ENCODE data around the gene GYS1.
A peak's percentile ranks its signal among the peaks of the same experiment; 100 is the strongest.

Gene GYS1

DNA sequence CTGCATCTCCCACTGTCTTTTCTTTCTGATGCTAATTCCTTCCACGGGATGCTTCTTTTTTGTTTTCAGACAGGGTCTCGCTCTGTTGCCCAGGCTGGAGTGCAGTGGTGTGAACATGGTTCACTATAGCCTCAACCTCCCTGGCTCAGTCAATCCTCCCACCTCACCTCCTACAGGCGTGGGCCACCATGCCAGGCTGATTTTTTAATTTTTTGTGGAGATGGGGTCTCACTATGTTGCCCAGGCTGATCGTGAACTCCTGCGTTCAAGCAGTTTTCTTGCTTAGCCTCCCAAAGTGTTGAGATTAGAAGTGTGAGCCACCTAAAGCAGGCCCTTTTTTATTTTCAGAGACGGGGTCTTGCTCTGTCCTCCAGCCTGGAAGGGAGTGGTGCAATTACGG is 4.8 kb downstream of the GYS1 start:
- no peak for DNase-seq

DNA sequence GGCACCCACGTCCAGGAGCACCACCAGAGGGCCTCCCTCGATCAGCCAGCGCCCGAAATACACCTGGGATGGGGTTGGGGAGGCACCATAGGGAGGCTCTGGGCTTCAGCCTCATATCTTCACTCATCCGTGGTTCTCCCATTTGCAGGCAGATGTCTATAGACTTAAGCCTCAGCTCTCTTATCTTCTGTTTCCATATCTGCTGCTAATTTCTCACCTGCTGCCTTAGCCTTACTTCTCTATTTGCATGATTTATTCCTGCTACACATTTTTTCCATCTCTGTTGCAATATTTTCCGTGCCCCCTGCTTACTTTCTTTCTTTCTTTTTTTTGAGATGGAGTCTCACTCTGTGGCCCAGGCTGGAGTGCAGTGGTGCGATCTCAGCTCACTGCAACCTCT is 5.8 kb downstream of the GYS1 start:
- DNase-seq = no peak

DNA sequence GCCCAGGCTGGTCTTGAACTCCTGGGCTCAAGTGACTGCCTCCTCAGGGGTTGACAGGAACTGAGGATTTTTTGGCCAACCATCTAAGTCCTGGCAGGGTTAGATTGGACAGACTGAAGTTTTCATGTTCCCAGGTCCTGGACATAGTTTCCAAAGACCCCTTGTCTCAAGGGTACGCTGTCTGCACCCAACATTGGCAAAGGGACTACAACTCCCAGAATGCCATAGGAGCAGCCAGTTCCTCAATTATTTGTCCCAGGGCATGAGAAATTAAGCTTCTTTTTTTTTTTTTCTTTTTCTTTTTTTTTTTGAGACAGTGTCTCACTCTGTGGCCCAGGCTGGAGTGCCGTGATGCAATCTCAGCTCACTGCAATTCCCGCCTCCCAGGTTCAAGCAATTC is 6.9 kb downstream of the GYS1 start:
- no peak for DNase-seq

DNA sequence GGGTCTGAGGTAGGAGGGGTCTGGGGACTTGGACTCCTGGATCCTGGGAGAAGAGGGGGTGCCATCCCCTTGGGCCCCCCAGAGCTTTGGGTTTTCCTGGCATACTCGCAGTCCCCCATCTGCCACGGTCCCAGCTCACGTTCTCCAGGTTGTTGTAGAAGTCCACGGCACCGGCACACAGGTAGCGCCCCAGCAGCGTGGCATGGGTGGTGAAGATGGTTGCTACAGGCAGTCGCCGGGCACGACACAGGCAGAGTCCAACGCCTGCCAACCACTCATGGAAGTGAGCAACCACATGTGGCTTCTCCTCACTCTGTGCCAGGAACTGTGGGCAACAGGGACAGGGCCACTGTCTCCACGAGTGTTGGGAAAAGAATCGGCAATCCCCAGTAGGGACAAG is 7.4 kb downstream of the GYS1 start:
- DNase-seq = no peak

DNA sequence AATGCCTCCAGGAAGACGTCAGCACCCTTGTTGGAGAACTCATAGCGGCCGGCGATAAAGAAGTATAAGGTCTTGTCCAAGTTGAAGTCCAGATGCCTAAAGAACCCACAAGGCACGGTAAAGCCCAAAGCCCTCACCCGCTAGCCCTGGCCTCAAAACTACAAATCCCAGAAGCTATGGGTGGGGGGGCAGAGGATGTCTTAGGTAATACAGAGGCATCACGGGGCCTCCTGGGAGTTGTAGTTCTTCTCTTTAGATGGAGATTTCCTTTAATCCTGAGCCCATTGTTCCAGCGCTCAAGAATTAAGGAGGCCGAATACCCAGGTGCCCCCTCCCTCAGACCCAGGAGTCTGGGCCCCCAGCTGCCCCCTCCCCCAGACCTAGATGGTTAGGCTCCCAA is 10.8 kb downstream of the GYS1 start:
- DNase-seq = no peak

DNA sequence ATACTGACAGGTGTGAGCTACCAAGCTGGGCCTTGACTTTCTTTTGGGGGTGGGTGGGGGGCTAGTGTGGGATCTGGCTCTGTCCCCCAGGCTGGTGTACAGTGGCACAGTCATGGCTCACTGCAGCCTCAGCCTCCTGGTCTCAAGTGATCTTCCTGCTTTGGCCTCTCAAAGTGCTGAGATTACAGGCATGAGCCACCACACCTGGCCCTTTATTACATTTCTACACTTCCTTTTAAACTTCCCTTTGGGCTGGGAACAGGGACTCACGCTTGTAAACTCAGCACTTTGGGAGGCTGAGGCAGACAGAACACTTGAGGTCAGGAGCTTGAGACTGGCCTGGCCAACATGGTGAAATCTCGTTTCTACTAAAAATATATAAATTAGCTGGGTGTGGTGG is 16.0 kb downstream of the GYS1 start:
- DNase-seq = no peak

DNA sequence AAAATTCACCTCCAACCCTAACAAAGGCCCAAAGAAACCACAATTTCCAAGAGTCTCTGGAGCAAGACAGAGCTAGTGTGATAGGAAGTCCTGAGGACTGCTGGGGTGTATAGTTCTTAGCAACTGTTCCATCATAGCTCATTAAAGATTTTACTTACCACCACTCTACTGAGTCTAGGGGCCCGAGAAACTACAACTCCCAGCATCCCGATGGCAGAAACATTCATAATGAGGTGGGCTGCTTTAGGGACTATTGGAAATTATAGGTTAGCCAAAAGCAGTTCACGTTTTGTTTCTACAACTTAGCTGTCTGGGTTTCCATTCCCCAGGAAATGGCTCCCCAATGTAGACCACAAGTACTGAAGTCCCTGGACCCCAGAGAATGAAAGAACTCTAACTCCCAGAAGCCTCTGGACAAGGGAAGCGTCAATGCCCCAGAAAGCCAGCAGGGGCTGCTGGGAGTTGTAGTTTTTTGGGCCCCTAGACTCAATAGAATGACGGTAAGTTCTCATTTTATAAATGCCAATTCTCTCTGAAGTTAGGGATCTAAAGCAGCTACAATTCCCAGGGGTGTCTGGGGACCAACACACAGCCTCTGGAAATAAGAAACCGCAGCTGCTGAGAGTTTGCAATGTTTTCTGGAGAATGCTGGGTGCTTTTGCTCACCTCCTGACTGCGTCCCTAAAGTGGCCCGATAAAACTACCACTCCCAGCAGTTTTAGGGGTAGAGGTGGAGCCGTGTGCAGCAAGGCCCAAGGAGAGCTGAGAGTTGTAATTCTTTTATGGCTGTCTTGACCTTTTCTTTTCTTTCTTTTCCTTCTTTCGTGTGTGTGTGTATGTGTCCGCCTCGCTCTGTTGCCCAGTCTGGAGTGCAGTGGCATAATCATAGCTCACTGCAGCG is 16.9 kb downstream of the GYS1 start:
- DNase-seq = peak; percentile 18 to 65 (median 42)

DNA sequence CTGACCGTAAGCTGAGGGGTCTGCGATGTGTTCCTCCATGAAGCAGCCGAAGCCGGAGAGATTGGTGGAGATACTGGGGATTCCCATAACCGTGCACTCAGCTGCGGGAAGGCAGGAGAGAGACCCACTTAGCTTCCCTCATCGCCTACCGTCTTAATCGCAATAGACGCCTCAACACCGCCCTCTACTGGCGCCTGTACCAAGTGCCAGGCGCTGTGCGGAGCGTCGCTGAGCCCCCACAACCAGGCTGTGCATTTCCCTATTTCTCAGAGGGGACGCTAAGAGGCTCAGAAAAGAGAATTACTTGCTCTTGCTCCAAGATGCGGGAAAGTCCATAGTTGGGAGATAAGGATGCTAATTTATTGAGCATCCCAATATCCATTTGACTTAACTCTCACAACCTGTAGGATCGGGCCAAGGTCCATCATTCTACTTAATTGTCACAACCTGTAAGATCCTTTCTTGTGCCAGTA is 22.1 kb downstream of the GYS1 start:
- DNase-seq = peak in 2 of 3 experiments; percentile 38 to 95

DNA sequence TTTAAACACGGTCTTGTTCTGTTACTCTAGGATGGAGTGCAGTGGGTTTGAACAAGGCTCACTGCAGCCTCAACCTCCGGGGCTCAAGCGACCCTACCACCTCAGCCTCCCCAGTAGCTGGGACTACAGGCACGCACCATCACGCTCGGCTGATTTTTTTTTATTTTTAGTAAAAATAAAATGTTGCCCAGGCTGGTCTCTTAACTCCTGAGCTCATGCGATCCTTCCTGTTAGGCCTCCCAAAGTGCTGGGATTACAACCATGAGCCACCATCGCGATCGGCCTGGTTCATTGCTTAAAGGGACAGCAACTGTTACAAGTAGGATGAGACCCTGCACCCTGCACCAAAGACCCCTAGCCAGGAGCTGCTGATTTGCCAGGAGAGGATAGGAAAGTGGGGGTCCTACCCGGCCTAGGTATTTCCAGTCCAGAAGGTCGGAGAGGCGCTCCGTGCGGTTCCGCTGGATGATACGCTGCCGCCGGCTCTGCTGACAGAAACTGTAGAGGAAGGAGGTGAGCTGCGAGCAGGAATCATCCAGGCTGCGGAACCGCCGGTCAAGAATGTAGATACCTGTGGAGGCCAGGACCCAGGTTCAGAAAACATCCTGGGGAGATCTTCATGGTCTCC is 22.9 kb downstream of the GYS1 start:
- no peak for DNase-seq

DNA sequence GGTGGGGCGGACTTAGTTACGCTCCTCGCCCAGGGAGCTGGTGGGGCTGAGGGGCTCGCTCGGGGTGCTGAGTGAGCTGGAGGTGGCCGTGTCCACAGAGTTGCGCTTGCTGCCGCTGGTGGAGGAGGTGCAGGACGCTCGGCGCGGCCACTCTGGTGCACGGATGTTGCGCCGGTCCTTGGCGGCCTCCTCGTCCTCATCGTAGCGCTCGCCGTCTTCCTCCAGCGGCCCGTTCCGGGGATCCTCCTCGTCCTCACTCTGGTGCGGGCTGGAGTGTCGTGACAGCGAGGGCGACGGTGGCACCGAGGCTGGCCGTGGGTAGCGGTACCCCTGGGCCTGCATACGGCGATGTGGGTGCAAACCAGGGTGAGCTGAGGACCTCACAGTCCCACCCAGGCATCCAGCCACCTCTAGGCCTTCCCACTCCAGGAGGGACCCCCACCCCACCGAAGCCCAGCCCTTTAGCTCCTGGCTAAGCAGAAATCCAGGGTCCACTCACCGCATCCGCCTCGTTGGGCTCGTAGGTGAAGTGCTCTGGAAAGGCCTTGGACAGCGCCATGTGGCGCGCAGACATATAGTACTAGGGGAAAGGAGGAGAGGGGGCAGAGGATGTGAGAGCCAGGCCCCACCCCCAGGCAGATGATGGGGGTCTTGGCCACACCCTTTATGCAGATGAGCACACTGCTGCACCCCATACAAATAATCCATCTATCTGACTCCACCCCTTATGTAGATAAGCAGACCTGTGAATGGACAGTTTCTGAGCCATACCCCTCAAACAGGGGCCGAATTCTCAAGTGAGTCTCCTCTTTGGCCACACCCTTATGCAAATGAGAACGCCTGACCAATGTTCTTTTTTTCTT is 23.6 kb downstream of the GYS1 start:
- DNase-seq = no peak

DNA sequence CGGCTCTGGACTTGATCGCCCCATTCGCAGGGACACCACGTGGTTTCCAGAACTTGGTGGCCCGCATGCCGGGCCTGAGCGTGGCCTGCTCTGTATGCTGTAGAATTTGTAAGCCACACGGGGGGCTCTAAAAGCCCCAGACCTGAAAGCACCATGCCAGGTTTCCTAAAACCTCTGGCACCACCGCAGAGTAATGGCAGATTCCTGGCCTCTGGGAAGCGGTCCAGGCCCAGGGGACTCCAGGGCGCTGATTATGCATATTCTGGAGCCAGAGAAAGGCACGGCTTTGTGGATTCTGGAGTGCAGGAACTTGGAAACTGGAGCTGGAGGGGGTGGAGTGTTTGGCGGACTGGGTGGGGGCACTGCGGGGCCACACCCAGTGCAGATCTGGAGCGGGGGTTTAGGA is 24.3 kb downstream of the GYS1 start:
- no peak for DNase-seq

DNA sequence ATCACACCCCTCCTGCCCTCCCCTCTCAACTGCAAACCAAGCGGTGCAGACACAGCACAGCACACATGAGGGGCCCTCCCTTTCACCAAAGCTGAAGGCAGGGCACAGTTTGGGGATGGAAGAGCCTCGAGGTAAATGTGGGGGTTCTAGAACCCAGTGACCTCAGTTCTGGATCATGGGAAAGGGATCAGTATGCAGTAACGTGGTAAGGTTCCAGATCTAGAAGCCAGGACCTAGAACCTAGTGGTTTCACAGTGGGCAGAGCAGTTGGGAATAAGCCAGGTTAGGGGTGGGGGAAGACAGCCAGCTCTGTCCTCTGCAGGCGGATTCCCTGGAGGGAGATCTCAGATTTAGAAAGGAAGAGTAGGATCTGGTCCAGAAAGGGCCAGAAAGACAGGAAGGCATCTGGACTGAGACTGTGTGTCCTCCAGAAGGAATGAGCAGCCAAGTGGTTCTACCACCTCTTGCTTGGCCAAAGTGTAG is 24.9 kb downstream of the GYS1 start:
- no peak for DNase-seq

DNA sequence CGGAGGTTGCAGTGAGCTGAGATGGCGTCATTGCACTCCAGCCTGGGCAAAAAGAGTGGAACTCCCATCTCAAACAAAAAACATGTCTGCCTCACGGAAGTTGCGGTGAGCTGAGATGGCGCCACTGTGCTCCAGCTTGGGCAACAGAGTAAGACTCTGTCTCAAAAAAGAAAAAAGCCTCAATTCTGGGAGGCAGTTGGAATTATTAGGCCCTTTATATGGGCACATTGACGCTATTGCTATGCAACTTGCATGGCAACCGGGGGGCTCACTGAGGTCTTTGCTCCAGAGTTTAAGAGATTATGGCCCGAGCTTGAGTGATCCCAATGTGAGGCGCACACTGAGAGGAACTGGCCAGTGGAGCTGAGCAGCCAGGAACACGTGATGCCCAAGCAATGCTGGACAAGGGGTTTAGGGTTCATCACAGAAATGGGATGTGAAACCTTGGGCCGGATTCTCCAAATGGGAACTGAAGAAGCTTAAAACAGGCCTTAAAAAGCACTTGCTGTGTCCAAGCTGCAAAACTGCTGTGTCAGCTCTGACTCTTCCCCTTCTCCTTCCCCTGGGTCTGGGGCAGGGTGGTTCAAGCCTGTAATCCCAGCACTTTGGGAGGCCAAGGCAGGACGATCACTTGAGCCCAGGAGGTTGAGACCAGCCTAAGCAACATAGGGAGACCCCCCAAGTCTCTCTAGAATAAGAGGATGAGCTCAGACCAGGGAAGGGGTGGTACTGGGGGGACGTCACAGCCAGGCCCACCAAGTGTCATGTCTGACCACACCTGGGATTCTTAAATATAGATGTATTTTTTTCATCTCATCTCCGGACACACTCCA is 25.5 kb downstream of the GYS1 start:
- no peak for DNase-seq

DNA sequence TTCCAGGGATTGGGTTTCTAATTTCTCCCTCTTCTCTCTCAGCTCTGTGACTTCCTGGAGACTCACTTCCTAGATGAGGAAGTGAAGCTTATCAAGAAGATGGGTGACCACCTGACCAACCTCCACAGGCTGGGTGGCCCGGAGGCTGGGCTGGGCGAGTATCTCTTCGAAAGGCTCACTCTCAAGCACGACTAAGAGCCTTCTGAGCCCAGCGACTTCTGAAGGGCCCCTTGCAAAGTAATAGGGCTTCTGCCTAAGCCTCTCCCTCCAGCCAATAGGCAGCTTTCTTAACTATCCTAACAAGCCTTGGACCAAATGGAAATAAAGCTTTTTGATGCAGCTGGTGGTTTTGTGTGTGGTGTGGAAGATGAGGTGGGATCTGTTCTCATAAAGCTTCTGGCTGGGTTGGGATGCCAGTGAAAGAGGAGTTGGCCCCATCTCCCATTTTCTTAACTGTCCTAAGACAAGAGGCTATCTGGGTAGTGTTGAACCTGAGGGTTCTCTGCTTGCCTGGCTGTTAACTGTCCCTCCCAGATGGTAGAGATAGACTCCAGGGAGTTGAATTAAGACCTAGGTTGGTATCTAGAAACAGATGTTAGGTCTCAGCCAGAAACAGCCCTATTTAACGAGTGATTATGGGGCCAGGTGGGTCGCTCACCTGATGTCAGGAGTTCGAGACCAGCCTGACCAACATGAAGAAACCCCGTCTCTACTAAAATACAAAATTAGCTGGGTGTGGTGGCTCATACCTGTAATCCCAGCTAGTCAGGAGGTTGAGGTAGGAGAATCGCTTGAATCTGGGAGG is 26.4 kb downstream of the GYS1 start:
- peak in 2 of 3 experiments; percentile 25 to 71 for DNase-seq

DNA sequence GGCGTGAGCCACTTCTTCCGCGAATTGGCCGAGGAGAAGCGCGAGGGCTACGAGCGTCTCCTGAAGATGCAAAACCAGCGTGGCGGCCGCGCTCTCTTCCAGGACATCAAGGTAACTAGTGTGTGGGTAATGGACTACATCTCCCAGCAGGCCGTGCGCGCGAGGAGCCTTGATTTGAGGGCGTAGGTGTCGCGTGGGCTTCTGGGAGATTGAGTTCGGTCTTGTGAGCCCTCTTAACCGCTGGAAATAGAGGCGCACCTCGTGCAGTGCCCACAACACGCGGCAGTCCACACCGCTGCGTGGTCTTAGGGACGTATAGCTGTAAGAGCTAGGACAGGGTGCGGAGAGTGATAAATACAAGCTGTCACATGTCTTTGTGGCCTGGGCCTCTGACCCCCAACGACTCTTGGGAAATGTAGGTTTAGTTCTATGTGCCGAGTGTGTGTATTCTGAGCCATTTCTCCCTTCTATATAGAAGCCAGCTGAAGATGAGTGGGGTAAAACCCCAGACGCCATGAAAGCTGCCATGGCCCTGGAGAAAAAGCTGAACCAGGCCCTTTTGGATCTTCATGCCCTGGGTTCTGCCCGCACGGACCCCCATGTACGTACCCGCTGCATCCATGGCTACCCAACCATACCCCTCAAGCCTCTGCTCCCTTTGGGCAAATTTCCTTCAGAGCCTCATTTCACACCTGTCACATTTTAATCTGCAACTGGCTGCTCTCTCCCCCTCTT is 27.1 kb downstream of the GYS1 start:
- peak; percentile 91 to 94 (median 93) for DNase-seq

DNA sequence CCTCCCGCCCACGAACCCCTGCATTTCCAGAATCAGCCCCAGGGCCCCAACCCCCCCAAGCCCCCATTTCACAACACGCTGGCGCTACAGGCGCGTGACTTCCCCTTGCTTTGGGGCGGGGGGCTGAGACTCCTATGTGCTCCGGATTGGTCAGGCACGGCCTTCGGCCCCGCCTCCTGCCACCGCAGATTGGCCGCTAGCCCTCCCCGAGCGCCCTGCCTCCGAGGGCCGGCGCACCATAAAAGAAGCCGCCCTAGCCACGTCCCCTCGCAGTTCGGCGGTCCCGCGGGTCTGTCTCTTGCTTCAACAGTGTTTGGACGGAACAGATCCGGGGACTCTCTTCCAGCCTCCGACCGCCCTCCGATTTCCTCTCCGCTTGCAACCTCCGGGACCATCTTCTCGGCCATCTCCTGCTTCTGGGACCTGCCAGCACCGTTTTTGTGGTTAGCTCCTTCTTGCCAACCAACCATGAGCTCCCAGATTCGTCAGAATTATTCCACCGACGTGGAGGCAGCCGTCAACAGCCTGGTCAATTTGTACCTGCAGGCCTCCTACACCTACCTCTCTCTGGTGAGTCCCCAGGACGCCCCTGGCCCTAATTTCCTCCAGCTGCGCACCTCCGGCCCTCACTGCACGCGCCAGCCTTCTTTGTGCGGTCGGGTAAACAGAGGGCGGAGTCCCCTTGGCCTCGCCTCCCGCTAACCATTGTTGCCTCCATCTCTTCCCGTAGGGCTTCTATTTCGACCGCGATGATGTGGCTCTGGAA is 27.9 kb downstream of the GYS1 start, which contains the start of gene FTL:
FTL (plus strand) TSS at position 270 of the 766 bp plus-strand sequence; CDS start at position 469, 199 bp downstream.
- DNase-seq = peak; percentile 94 to 97 (median 94)

DNA sequence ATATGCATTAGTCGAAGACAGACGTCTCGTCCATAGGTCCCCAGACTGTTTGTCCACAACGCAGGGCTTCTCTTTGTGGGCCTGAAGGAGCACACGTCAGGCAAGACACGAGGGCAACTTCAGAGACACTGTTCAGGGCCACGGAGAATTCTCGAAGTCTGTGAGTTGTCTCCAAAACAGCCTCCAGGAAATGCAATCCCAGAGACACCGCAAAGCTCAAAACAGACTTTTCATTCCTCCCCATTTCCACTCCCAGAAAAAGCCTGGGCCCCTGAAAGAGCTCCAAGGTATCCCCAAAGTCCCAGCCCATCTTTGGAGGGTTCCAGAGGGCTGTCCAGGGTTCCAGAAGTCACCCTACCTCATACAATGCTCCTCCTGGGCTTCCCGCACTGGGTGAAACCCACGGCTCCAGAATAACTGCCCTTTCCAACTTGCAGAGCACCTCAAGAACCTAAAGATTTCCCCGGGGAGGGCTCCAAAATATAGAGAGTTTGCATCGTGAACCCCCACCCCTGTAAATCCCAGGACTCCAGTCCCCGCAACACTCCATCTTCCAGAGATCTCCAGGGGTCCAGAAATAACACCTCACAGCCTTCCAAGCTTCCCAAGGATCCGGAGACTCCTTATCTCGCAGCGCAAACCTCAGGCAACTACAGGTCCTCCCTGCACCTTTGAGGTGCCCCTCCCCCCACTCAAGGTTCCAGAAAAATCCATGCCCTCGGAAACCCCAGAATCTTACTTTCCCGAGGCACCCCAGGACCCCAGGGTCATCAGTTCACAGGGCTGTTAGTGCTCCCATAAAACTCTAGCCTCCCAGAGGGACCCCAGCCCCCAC is 28.7 kb downstream of the GYS1 start:
- DNase-seq = peak in 2 of 3 experiments; percentile 43 to 52

DNA sequence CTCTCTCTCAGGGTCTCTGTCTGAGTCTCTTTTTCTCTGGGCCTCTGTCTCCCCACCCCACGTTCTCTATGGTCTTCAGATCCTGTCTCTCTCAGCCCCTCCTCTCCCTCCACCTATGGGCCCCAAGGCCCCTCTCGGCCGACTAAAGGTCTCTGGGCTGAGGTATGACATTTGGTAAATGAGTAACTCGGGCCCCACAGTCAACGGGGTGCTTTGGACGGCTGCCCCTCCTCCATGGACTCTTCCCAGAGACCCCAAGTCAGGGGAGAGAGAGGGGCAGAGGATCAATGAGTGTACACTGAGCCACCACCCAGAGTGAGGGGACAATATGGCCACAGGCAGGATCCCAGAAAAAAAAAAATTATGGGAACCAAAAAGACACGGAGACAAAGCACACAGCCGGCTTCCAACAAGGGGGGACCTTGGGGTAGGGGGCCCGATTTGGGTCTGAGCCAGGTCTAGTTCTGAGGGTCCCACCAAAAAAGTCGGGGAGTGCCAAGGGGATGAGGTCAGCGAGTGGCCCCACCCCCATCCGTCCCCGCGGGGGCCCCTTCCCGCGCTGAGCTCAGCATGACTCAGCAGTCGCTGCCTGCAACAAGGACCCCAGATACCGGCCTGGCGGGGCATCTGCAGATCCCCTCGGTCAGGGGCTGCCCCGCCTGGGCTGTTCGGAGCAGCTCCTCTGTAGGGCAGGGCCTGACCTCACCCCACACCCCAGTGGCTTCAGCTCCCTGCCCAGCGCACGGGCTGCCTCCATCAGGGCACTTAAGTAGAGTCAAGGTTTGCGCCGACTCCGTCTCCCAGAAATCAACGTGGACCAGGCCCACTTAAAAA is 29.5 kb downstream of the GYS1 start:
- no peak for DNase-seq

Data from NCI-H1417 (cell line).